Tibial nerve (tissue), 4 donors: Measurements from ENCODE around the gene PILRB.

Experiments
- CTCF ChIP-seq, 5 experiments: fragments of 200-600 bp in 3 of 5; fragments of 450-650 bp in 2 of 5; sonication (generic) in 3 of 5; IDR thresholded peaks; one replicate each; pipeline ENCODE4 v1.5.1; 2016 to 2019; ENCODE audit warnings: antibody characterized with exemption in 5 of 5, mild to moderate bottlenecking in 3 of 5, moderate library complexity in 2 of 5
- EP300 ChIP-seq, 2 donors: sonication (generic); formaldehyde crosslinking; IDR thresholded peaks; one replicate each; pipeline ENCODE4 v1.6.1; 2017; ENCODE audit warnings: antibody characterized with exemption in 2 of 2, mild to moderate bottlenecking in 1 of 2
- POLR2A ChIP-seq, 2 donors: fragments of 450-650 bp; IDR thresholded peaks; one replicate each; pipeline ENCODE4 v1.6.1; 2017; ENCODE audit warnings: antibody characterized with exemption in 2 of 2, mild to moderate bottlenecking in 2 of 2, moderate library complexity in 2 of 2

- TF ChIP-seq CTCF (IDR thresholded peaks at IDR 0.05) (no peak), POLR2A (IDR thresholded peaks at IDR 0.05) (no peak), EP300 (IDR thresholded peaks at IDR 0.05) (no peak)
Observed at GRCh38 chr7:100390286-100391009, 32.5 kb downstream of the PILRB start.
